HEK293 (cell line): Measurements from ENCODE around the gene APH1A.

Experiments used
- CTCF ChIA-PET: fragments of 350-600 bp; formaldehyde crosslinking; extraction: SDS; loops from one replicate; lab custom pipeline; 2021; ENCODE audit warnings: antibody characterized with exemption; lab: Yijun Ruan, JAX
- POLR2A ChIA-PET: fragments of 300-600 bp; formaldehyde crosslinking; extraction: SDS; loops from one replicate; lab custom pipeline; 2020; ENCODE audit warnings: antibody characterized with exemption, inconsistent platforms; lab: Yijun Ruan, JAX
- H3K27ac ChIP-seq: fragments of 200-500 bp; sonication (Bioruptor generic); 2 replicates; pipeline ENCODE4 v1.5.1; 2014; ENCODE audit warnings: low read depth, low read length, control low read depth, inconsistent platforms; ENCODE audit errors: extremely low read depth
- H3K36me3 ChIP-seq, 2 experiments: fragments of 200-500 bp in 1 of 2; sonication (Bioruptor generic) in 1 of 2; 1 replicate in 1 of 2; 2 replicates in 1 of 2; pipeline ENCODE4 v1.5.1; 2014 to 2017; ENCODE audit warnings: inconsistent platforms in 2 of 2, low read length in 2 of 2; ENCODE audit not compliant: control insufficient read depth in 2 of 2, insufficient read depth in 1 of 2
- H3K4me1 ChIP-seq: fragments of 200-500 bp; sonication (Bioruptor generic); 2 replicates; pipeline ENCODE4 v1.5.1; 2014; ENCODE audit warnings: mild to moderate bottlenecking, low read length, inconsistent platforms; ENCODE audit not compliant: control insufficient read depth, insufficient read depth
- H3K4me3 ChIP-seq: 2 replicates; pipeline ENCODE4 v1.5.1; 2011; ENCODE audit warnings: low read depth, mild to moderate bottlenecking, control low read depth, low read length, moderate library complexity
- H3K9me3 ChIP-seq: fragments of 200-500 bp; sonication (Bioruptor generic); 2 replicates; pipeline ENCODE4 v1.5.1; 2014; ENCODE audit warnings: low read depth, low read length, inconsistent platforms; ENCODE audit not compliant: control insufficient read depth, insufficient read depth
- HOXC10 ChIP-seq: sonication (generic); formaldehyde crosslinking; IDR thresholded peaks from 2 replicates; pipeline ENCODE4 v1.8.1; 2023; ENCODE audit warnings: mild to moderate bottlenecking, missing genetic modification reagents
- SCRT2 ChIP-seq: fragments of 450-650 bp; formaldehyde crosslinking; IDR thresholded peaks from 2 replicates; pipeline ENCODE4 v1.5.1; 2016; ENCODE audit warnings: missing biosample characterization, missing genetic modification characterization
- ZFHX2 ChIP-seq: fragments of 450-650 bp; formaldehyde crosslinking; conservative IDR thresholded peaks from 2 replicates; pipeline ENCODE4 v1.5.1; 2016; ENCODE audit warnings: missing biosample characterization, missing genetic modification characterization
- ZFP41 ChIP-seq: fragments of 450-650 bp; formaldehyde crosslinking; IDR thresholded peaks from 2 replicates; pipeline ENCODE4 v1.5.1; 2016; ENCODE audit warnings: missing biosample characterization, missing genetic modification characterization, borderline replicate concordance
- ZNF155 ChIP-seq: fragments of 450-650 bp; formaldehyde crosslinking; IDR thresholded peaks from 2 replicates; pipeline ENCODE4 v1.5.1; 2016; ENCODE audit warnings: missing biosample characterization, missing genetic modification characterization
- ZNF26 ChIP-seq: fragments of 450-650 bp; formaldehyde crosslinking; IDR thresholded peaks from 2 replicates; pipeline ENCODE4 v1.5.1; 2016; ENCODE audit warnings: missing biosample characterization, missing genetic modification characterization
- ZNF280C ChIP-seq: fragments of 450-650 bp; formaldehyde crosslinking; IDR thresholded peaks from 2 replicates; pipeline ENCODE4 v1.5.1; 2016; ENCODE audit warnings: missing biosample characterization, missing genetic modification characterization
- ZNF280D ChIP-seq: fragments of 450-650 bp; formaldehyde crosslinking; IDR thresholded peaks from 2 replicates; pipeline ENCODE4 v1.5.1; 2016; ENCODE audit warnings: missing biosample characterization, missing genetic modification characterization
- ZNF341 ChIP-seq: fragments of 450-650 bp; formaldehyde crosslinking; IDR thresholded peaks from 2 replicates; pipeline ENCODE4; 2016; ENCODE audit warnings: low read depth, missing biosample characterization, missing genetic modification characterization
- ZNF394 ChIP-seq: fragments of 450-650 bp; formaldehyde crosslinking; IDR thresholded peaks from 2 replicates; pipeline ENCODE4 v1.5.1; 2016; ENCODE audit warnings: missing biosample characterization, missing genetic modification characterization, mild to moderate bottlenecking, moderate library complexity, borderline replicate concordance
- ZNF449 ChIP-seq: fragments of 450-650 bp; formaldehyde crosslinking; IDR thresholded peaks from 2 replicates; pipeline ENCODE4 v1.5.1; 2017; ENCODE audit warnings: missing biosample characterization, mild to moderate bottlenecking, missing genetic modification characterization, moderate library complexity
- ZNF513 ChIP-seq: fragments of 450-650 bp; IDR thresholded peaks from 2 replicates; pipeline ENCODE4 v1.5.1; 2018; ENCODE audit warnings: missing biosample characterization, missing genetic modification characterization
- ZNF548 ChIP-seq: fragments of 450-650 bp; formaldehyde crosslinking; IDR thresholded peaks from 2 replicates; pipeline ENCODE4 v1.5.1; 2016; ENCODE audit warnings: missing biosample characterization, missing genetic modification characterization
- ZNF560 ChIP-seq: fragments of 450-650 bp; formaldehyde crosslinking; IDR thresholded peaks from 2 replicates; pipeline ENCODE4 v1.5.1; 2017; ENCODE audit warnings: missing biosample characterization, missing genetic modification characterization, borderline replicate concordance
- ZNF623 ChIP-seq: fragments of 450-650 bp; formaldehyde crosslinking; IDR thresholded peaks from 2 replicates; pipeline ENCODE4 v1.5.1; 2016; ENCODE audit warnings: missing biosample characterization, missing genetic modification characterization
- ZNF639 ChIP-seq: fragments of 450-650 bp; formaldehyde crosslinking; IDR thresholded peaks from 2 replicates; pipeline ENCODE4 v1.5.1; 2016; ENCODE audit warnings: missing biosample characterization, missing genetic modification characterization
- ZNF645 ChIP-seq: fragments of 450-650 bp; formaldehyde crosslinking; IDR thresholded peaks from 2 replicates; pipeline ENCODE4; 2016; ENCODE audit warnings: missing biosample characterization, missing genetic modification characterization
- ZNF776 ChIP-seq: fragments of 450-650 bp; formaldehyde crosslinking; IDR thresholded peaks from 2 replicates; pipeline ENCODE4 v1.5.0; 2017; ENCODE audit warnings: missing biosample characterization, missing genetic modification characterization, borderline replicate concordance

APH1A gene

GRCh38 chr1:150302902-150303301, 34.1 kb upstream of the APH1A start:
- H3K4me1 ChIP-seq = no peaks in the 10 kb centered on the region

GRCh38 chr1:150302338-150302737, 33.5 kb upstream of the APH1A start:
- CTCF ChIA-PET = no interaction called here
- no peak overlapping the region for H3K4me3 ChIP-seq
- peaks cover 35 to 81% of the 10 kb centered on the region in 2 experiments for H3K36me3 ChIP-seq
- no peak overlapping the region for H3K27ac ChIP-seq
- no peaks in the 10 kb centered on the region for H3K9me3 ChIP-seq
- POLR2A ChIA-PET = interaction anchor here (0.9 kb wide), 2 partner anchors 9 to 15 kb away, joined by 3 to 4 read pairs; no protein-coding TSS in a partner anchor
- H3K4me1 ChIP-seq = no peaks in the 10 kb centered on the region
- no peak for TF ChIP-seq ZFHX2 (tag by site-specific recombination)
- no peak for TF ChIP-seq ZNF394 (tag by site-specific recombination)

More at GRCh38 chr1:150302902-150303301, 34.1 kb upstream of the APH1A start:
- CTCF ChIA-PET = no interaction called here
- H3K9me3 ChIP-seq = no peaks in the 10 kb centered on the region
- no peak overlapping the region for H3K4me3 ChIP-seq
- H3K36me3 ChIP-seq = peaks cover 35 to 81% of the 10 kb centered on the region in 2 experiments
- POLR2A ChIA-PET = no interaction called here
- H3K27ac ChIP-seq = no peak overlapping the region
- TF ChIP-seq ZNF560 (tag by site-specific recombination) = no peak
- no peak for TF ChIP-seq ZNF155 (tag by site-specific recombination)
- no peak for TF ChIP-seq ZNF776 (tag by site-specific recombination)
- TF ChIP-seq ZNF639 = no peak

GRCh38 chr1:150299716-150300115, 30.9 kb upstream of the APH1A start:
- Histone ChIP-seq H3K4me1 (no peaks in the 10 kb centered on the region), H3K36me3 (peaks cover 50 to 84% of the 10 kb centered on the region in 2 experiments), H3K27ac (no peak overlapping the region), H3K9me3 (no peaks in the 10 kb centered on the region), H3K4me3 (no peak overlapping the region)
- ChIA-PET POLR2A (no interaction called here), CTCF (interaction anchor here (0.7 kb wide), 1 partner anchor 45 kb away, joined by 3 read pairs; no protein-coding TSS in a partner anchor)
- TF ChIP-seq ZNF513 (no peak), ZNF26 (no peak), HOXC10 (no peak), SCRT2 (tag by site-specific recombination) (no peak), ZNF645 (no peak), ZFP41 (tag by site-specific recombination) (no peak), ZNF280D (tag by site-specific recombination) (no peak), ZNF449 (no peak), ZNF280C (tag by site-specific recombination) (no peak), ZNF623 (no peak), ZNF341 (tag by site-specific recombination) (no peak), ZNF548 (tag by site-specific recombination) (no peak)
